ENCODE results near the gene PDGFD.

GRCh38 chr11:103903621-103904323 is 260.2 kb downstream of the PDGFD start:
- TF ChIP-seq, protein P1, sequence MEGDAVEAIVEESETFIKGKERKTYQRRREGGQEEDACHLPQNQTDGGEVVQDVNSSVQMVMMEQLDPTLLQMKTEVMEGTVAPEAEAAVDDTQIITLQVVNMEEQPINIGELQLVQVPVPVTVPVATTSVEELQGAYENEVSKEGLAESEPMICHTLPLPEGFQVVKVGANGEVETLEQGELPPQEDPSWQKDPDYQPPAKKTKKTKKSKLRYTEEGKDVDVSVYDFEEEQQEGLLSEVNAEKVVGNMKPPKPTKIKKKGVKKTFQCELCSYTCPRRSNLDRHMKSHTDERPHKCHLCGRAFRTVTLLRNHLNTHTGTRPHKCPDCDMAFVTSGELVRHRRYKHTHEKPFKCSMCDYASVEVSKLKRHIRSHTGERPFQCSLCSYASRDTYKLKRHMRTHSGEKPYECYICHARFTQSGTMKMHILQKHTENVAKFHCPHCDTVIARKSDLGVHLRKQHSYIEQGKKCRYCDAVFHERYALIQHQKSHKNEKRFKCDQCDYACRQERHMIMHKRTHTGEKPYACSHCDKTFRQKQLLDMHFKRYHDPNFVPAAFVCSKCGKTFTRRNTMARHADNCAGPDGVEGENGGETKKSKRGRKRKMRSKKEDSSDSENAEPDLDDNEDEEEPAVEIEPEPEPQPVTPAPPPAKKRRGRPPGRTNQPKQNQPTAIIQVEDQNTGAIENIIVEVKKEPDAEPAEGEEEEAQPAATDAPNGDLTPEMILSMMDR (optimal IDR thresholded peaks at IDR 0.05 in 1 of 3, IDR thresholded peaks at IDR 0.05 in 1 of 3, conservative IDR thresholded peaks at IDR 0.05 in 1 of 3; ENCODE audit: extremely low read depth in 1 of 3, insufficient read depth in 2 of 3, low read length in 3 of 3): no peak
- no peak for TF ChIP-seq EZH2 (IDR thresholded peaks at IDR 0.05; ENCODE audit: low read length)
